HG03108 (cell line): ENCODE data around the gene SMARCAL1.
"Not testable (repeated sequence)": the region's sequence is repeated elsewhere in the genome, so short reads cannot be mapped to it uniquely, and the experiment has no call there.

Experiments used
- ATAC-seq: cut with Tn5 transposase; IDR thresholded peaks from one replicate; pipeline ENCODE4 v1.9.1; 2021; ENCODE audit warnings: moderate library complexity; ENCODE audit not compliant: unreplicated experiment

Gene SMARCAL1

DNA sequence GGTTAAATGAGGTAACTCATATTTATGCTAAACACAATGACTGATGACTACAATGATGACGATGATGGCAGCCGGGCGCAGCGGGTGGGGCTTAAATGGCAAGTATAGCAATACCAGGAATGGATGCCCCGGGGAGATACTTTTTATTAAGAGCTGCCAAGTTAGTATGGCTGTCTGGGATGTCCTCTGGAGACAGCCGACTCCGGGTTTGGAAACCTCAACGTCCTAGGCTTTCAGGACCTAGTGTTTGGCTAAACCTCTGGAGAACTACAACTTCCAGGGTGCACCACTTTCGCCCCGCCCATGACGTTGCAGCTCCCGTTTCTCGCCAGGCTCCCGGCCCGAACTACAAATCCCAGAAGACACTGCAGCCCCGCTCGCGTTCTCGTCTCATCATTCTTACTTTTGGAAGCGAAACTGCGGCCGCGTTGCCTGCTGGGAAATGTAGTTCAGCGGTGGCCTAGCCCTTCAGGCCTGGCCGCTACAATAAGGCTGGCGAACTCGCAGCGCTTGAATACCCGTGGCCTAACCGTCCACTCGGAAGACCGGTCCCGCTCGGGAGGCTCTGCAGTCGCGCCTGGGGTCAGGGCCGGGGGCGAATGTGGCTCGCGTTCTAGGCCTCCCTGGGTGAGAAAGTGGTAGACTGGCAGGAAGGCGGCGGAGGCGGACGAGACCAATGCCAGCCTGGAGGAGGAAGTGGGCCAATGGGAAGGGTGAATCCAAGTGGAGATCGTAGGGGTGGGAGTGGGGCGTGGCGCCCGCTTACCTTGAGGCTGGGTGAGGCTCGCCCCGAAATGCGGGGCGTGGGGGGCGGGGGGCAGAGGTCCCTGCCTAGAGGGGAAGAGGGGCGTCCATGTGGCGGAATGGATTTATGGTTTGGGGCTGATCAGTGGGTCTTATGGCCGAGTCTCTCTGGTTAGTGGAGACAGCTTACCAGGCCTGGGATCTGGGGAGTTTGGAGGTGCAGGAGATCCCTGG is at the start of gene SMARCAL1:
Gene SMARCAL1, plus strand, starts transcription at position 463 of the 978 bp plus-strand sequence. CDS start 2,221 bp downstream, outside the sequence.
- ATAC-seq, result peak; percentile 90

DNA sequence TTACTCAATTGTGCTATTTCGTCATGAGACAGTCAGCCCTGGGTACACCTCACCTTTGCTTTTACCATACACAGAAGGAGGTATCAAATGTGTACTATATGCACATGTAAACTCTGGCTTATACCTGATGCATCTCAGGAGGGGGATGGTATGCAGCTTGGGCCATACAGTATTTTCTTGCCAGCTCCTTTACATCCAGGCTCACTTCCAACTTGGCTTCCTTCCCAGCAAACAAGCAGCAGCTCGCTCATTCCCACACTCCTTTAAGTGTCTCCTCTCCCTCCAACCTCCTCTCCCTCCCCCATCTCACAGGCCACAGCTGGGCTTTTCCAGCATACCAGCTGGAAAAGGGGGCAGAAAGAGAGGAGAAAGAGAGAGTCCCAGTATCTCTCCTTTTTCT is 49.6 kb upstream of the SMARCAL1 start:
- ATAC-seq, result no peak

DNA sequence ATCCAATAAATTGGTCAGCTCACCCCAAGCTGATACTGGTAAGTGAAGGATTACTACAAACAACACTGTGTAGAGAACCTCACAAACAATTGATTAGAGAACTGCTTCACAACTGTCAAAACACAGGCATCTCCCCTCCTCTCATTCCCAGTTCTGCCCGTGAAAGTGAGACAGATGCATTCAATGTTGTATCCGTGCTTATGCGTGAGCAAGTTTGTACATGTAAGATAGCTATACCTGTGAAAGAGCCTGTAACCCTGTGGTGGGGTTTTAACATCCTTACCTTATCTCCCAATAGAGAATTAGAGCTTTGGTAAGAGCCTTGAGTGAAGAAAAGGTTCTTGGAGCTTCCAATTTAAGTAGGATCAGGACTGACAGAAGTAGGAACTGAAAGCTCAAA is 49.1 kb upstream of the SMARCAL1 start:
- no peak for ATAC-seq

DNA sequence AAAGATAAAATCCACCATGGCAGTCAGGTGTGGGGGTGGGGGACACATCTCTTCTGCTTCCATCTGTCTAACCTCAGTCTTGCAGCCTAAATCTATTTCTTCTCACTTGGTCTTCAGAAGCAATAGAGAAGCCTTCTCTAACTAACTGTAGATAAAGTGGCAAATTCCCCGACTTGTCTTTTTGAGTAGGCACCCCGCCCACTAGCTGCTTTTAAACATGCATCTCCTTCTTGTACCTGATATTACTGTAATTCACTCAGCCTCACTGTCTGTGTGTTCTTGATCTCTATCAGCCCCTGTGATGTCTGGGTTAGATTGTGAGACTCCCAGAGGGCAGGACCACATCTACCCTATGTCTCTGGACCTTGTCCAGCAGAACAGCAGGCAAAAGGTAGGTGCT is 46.8 kb upstream of the SMARCAL1 start:
- no peak for ATAC-seq

DNA sequence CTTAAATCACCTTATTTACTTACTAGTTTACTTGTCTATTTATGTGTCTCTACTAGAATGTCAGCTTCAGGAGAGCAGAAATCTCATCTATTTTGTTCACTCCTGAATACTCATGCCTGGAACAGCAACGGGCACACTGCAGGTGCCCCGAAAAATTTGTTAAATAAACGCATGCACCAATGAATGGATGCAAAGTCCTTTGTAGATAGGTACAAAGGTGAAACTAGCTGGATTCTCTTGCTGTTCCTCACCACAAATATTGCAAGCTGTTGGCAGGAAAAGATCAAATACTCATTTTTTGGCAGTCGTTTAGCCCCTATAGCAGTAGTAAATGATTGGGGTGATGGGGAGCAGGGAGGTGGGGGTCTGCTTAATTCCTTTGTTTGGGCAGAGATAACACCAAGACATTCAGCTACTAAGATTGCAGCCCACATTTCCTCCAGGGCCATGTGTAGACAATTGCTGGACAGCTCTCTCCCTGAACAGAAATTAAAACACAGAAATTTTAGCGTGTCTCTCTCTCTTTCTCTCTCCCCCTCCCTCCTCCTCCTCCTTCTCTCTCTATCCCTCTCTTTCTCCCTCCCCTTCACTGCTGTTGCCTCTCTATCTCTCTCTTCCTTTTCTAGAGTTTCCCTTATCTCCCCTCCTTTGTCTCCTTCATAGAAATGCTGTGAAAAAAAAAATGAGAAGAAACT is 45.4 kb upstream of the SMARCAL1 start:
- ATAC-seq, result no peak

DNA sequence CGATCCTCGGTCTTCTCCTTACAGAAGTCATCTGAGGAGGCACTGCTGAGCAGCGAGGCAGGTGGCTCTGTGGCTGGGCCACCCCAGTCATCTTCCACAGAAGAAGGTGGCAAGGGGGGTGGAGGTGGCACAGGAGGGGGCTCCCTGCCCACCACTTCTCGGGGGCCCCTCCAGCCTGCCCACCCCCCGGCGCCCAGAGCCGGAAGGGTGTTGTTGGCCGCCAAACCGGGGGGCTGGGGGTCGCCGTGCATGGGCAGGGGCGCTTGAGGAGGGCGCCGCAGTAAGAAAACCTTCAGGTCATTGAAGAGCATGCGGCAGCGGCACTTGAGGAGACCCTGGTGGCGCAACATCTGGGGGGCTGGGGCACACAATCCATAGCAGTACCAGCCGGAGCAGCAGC is 42.5 kb upstream of the SMARCAL1 start:
- no peak for ATAC-seq

DNA sequence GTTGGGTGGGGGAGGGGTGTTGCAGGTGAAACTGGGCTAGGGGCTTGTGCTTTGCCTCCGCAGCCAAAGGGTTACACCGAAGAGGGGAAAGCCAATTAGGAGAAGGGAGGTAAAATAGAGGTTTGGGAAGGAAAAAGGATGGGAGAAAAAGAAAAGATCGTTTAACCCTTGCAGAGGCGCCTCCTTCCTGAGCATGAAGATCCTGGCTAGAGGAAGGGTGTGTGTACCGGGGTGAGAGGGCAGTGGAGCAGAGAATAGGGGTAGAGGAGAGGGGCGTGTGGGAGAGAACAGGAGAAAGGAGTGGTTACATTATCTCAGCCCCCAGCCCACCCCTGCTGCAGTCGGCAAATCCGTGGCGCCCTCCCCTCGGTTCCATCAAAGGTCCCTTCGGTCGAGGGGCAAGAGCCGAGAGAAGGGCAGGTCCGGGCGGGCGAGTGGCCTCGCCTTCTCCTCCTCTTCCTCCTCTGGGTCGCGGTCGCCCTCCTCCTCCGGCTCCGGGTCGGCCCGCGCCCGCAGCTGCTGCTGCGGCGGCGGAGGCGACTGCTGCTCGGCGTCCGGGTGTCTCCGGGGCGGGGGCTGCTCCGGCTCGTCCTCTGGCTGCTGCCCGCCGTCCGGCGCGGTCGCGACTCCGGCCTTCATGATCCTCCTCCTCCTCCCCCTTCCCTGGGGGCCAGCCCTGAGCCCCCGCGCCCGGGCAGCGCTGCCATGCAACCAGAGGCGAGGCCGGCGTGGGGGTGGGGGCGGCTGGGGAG is 41.1 kb upstream of the SMARCAL1 start:
- ATAC-seq, result no peak

DNA sequence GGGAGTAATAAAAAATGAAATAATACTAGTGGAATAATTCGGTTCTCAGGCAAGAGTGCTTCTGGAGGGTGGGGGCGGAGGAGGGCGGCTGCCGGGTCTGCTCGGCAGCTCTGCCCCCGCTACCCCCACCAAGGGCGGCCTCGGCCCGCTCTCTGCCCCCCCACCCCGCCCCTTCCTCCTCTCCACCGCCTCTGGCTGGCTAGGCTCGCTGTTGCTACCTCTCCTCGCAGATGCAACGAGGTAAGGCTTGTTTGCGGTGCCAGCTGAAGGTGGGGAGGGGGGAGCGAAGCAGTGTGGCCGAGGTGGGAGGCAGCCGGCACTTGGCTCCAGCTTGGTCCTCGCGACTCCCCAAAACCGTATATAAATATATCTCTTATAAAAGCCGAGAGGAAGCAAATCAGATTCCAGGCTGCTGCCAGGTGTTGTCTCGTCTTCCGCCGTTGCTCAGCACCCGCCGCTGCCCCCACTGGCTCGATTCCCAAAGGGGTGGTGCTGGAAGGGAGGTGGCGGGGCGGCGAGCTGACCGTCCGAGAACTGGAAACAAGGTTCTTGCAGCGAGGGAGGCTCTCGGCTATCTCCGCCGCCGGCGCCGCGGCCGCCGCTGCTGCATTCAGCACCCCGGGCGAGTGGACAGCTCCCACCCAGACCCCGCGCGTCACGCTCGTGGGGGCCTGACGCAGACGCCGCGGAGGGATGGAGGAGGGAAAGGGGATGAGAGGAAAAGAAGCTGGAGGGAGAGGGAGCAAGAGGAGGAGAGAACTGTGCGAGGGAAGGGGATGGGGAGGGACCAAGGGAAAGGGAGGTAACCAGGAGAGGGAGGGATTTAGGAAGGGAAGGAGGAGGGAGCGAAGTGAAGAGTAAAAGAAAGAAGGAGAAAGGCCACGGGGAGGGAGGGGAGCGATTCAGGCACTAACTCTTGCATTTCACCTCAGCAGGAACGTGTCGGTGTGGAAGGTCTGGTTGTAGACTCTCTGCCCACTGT is 40.3 kb upstream of the SMARCAL1 start, which contains the start of gene MARCHF4:
Gene MARCHF4, minus strand, starts transcription at position 763 of the 982 bp plus-strand sequence. CDS start 2,223 bp downstream, outside the sequence.
- ATAC-seq, result no peak

DNA sequence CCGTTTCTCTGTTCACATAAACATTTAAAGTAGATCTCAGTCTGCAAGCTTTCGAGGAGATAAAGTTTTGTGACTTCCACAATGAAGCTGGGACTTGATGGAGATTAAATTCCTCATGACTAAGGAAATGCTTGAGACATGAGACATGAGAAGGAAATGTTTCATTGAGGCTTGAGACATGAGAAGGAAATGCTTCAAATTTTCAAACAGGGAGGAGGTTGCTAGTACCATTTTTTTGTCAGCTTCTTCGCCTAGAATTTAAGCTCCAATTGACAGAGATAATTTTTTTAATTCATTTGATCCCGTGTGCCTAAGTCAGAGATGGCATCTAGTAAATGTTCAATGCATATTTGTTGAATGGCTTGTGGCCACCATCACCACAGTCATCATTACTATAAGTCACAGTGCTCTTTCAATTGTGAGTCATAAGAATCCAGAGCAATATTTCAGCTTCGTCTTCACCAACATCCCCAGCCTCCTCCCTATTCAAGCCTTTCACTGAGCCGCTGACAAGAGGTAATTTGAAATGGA is 39.5 kb upstream of the SMARCAL1 start:
- ATAC-seq, result no peak

DNA sequence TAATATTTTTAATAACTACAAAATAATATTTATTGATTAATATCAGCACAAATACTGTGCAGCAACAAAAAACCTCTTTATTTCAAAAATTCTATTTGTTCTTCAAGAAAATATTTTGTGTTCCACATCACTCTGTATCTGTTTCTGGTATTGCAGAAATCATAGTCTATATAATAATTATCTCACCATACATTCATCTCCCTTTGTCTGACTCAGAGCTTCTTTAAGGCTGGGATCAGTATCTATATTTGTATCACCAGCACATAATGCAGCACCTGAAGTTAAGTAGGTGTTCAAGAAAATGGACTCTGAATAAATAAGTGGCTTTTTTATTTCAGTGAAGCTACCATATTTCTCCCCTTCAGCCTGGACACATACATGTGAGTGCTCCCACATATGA is 38.4 kb upstream of the SMARCAL1 start:
- ATAC-seq, result no peak

DNA sequence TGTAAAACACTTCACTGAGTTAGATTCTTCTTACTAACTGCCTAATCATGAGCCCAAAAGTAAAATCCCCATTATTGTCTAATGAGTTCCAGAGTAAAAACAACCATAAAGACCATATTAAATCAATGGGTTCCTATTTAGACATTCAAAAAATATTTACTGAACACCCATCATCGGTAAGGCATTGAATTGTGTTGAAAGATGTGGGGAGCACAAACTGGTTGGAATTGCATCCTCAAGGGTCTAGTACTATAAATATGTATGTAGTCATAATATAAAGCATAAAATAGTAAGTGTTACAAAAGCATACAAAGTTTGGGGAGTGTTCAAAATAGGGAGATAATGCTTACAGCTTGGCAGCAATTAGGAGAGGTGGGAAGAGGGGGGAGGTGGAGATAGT is 37.0 kb upstream of the SMARCAL1 start:
- no peak for ATAC-seq

DNA sequence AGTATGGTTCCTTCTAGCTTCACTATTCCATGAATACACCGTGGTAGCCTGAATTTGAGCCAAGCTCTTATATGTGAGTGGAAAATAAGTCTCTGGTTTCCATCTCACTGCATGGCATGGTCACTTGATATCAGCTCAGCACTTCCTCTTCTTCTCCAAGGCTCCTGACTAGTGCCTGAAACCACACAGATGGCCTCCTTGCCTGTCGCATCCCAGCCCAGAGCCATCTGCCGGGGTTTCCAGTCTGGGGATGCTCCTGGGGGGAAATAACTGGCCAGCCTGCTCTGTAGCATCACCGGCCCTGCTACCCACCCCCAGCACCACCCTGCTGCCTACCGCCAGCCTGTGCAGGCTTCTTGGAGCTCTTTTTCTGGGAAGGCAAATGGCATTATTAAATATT is 32.3 kb upstream of the SMARCAL1 start:
- ATAC-seq, result no peak

DNA sequence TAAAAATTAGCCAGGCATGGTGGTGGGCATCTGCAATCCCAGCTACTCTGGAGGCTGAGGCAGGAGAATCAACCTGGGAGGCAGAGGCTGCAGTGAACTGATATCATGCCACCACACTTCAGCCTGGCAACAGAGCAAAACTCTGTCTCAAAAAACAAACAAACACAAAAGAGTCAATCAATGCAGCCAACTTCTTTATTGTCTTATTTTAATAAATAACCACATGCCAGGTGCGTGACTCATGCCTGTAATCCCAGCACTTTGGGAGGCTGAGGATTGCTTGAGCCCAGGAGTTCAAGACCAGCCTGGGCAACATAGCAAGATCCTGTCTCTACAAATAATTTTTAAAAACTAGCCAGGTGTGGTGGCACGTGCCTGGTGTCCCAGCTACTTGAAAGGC is 27.9 kb upstream of the SMARCAL1 start:
- not testable (repeated sequence) for ATAC-seq

DNA sequence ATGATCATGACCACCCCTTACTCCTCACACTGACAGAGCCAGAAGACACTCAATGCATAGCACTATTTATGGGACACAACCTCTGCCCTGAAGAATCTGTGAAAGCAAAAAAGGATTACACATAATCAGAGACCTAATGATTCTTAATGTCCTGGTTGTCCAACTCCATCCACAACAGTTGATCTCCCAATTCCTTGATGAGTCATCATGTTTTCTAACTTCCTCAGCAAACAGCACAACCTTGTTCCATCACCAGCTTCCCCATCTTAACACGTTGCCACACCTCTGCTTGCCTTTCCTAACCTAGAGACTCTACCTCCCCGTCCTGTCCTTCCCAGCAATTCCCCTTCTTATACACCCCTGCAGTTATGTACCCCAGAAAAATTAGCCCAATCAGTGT is 26.8 kb upstream of the SMARCAL1 start:
- ATAC-seq, result no peak

DNA sequence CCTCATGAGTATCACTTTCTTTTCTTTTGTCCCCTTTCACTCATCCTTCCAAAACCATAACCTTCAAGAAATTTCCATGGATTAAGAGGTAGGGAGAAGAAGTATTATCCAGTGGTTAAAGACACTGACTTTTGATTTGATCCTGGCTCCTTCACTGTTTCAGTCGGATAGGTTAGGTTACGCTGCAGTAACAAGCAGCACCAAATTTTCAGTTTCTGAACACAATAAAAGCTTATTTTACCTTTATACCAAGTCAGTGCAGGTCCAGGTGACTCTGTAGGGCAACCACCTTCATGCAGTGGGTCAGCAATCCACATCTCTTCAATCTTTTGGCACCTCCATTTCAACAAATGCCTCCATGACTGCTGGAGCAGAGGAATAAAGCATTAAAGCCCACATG is 25.0 kb upstream of the SMARCAL1 start:
- ATAC-seq, result no peak

DNA sequence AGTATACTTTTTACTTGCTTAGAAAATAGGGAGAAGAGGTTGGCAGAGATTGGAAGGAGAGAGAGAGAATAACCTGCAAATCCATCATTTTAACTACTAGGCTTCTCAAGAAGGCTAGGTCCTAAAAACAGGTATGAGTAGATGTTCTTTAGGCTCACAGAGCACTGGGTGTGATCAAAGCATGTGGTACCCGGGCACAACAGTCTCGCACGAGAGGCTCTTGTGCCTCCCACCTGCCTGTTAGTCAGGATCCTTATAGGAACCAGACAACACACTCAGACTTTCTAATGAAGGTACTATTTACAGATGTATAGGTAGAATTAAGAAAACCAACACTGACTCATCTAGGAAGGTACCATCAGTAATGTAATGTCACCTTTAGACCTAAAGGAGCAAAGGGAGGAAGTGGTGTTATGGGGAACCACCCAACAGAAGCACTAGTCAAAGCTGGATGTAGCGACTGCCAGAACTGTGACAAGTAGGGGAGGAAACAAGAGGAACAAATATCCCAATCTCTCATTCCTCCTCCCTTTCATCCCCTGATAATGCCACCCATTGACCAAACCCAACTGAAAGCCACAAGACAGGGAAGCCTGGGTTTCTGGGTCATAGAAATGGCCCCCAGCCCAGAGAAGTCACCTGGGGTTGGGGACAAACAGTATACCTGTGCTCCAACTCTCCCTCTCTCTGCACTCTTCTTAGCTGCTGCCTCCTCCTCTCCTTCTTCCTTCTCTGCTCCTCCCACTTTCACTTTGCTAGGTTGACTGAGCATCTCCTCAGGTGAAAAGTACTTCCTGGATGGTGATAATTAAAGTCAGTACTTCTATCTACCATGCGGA is 24.0 kb upstream of the SMARCAL1 start:
- ATAC-seq, result no peak

DNA sequence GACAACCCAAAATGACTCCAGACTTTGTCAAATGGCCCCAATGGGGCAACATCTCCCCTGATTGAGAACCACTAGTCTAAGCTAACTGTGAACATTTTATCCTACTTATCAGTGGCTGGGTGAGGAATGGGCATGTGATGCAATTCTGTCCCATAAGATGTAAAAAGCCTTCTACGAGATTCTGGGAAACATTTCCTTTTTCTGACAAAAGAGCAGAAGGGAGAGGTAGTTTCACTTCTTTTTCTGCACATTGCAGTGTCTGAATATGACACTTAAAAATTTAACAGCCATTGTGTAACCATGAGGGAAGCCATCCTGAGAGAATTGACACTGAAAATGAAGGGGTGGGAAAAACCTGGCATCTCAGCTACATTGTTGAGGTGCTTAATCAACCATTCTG is 22.7 kb upstream of the SMARCAL1 start:
- no peak for ATAC-seq

DNA sequence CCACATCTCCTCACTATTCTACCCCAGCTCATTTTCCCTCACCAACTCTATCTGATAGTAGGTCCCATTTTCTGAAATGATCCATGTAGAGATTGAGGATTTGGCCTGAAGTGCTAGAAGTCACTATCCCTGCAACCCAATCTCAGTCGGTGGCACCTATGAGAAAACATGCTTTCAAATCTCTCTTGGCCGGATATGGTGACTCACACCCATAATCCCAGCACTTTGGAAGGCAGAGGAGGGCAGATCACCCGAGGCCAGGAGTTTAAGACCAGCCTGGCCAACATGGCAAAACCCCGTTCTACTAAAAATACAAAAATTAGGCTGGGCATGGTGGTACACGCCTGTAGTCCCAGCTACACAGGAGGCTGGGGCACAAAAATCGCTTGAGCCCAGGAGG is 20.9 kb upstream of the SMARCAL1 start:
- ATAC-seq, result no peak

DNA sequence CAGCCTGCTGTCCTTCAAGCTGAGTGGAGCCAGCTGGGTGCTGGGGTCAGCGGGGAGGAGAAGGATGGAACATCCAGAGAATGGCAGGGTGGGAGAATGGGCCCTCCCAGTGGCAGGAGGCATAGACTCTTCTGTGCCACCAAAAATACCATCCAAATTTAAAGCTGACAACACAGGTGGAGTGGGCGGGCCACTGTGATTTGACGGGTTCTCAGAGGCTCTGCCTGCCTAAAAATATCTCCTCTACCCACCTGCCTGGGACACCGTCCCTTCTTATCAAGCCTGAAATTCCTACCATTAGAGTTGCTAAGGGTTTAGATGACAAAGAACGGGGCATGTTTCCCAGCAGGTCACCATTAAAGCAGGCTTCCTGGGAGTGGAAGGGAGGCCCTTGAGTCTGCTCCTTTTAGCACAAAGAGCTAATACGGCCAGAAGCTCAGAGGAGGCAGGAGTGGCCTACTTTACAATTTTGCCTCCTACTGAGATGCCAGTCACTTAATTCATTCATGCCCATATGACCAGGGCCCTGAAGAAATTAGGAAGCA is 20.2 kb upstream of the SMARCAL1 start:
- no peak for ATAC-seq
